Measurements from ENCODE around the gene CRHR1.

DNA sequence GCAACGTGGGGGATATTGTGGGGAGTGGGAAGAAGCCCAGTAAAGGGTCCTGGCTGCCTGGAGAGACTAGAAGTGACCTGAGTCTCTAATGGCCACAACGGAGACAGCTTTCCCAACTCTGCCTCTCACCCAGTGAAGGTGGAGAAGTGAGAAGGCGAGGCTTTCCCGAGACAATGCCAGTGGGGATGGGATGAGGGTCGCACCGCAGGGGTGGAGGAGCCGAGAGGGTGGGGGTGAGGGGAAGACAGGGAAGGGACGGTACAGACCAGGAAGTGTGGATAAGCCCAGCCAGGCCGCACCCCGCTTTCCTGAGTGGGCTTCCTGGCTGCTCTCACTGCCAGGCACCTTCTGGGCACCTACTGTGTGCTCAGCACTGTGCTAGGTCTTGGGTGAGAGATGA, 53.1 kb downstream of the CRHR1 start:
- TF ChIP-seq, protein P1, sequence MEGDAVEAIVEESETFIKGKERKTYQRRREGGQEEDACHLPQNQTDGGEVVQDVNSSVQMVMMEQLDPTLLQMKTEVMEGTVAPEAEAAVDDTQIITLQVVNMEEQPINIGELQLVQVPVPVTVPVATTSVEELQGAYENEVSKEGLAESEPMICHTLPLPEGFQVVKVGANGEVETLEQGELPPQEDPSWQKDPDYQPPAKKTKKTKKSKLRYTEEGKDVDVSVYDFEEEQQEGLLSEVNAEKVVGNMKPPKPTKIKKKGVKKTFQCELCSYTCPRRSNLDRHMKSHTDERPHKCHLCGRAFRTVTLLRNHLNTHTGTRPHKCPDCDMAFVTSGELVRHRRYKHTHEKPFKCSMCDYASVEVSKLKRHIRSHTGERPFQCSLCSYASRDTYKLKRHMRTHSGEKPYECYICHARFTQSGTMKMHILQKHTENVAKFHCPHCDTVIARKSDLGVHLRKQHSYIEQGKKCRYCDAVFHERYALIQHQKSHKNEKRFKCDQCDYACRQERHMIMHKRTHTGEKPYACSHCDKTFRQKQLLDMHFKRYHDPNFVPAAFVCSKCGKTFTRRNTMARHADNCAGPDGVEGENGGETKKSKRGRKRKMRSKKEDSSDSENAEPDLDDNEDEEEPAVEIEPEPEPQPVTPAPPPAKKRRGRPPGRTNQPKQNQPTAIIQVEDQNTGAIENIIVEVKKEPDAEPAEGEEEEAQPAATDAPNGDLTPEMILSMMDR (IDR thresholded peaks at IDR 0.05): no peak
- TF ChIP-seq EP300 (IDR thresholded peaks at IDR 0.05; ENCODE audit: low read depth) (no peak), POLR2A (IDR thresholded peaks at IDR 0.05) (no peak)
